CD4-positive, alpha-beta T cell treated with Interleukin-15 for 4 hours (primary cell): Measurements from ENCODE around the gene SMURF2.
"Not testable (repeated sequence)": the region's sequence is repeated elsewhere in the genome, so short reads cannot be mapped to it uniquely, and the experiment has no call there.

Source experiments
- DNase-seq: peaks from one replicate; pipeline ENCODE4 v3.0.0-alpha.2; 2020; ENCODE audit warnings: low spot score

Gene SMURF2

DNA sequence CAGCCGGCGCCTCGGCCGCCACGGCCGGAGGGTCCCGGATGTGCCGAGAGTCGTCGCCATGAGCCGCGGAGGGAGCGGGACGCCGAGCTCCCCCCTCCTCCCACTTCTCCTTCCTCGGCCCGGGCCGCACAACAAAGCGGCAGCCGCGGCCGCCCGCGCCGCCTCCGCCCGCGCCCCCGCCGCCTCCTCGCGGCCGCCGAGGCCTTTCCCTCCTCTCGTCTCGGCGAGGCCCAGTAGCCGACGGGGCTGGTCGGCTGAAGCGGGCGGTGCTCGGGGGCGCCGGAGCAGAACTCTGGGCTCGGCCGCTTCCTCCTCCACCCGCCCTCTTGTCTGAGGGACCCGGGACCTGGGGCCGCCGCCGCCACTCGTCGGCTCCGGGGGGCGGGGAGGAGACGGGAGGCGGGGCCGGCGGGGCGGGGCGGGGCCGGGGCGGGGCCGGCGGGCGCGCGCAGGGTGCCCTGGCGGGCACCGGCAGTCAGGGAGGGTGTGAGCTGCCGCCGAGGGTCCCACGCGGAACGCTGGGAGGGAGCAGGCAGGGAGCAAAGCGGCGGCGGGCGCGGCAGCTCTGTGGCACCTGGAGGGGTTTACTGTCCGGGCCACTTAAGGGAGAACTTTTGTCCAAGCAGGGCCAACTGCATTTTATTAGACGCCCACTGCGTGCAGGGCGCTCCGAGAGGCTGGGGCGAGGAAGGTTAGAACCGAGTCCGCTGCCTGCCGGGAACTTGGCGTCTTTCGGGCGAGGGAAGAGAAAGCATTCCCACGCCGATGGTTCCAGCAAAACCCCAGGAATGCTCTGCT is at the start of gene SMURF2:
SMURF2 (minus strand) TSS at position 332 of the 798 bp plus-strand sequence. CDS start 427 bp downstream, outside the sequence.
- peak; percentile 77 for DNase-seq

DNA sequence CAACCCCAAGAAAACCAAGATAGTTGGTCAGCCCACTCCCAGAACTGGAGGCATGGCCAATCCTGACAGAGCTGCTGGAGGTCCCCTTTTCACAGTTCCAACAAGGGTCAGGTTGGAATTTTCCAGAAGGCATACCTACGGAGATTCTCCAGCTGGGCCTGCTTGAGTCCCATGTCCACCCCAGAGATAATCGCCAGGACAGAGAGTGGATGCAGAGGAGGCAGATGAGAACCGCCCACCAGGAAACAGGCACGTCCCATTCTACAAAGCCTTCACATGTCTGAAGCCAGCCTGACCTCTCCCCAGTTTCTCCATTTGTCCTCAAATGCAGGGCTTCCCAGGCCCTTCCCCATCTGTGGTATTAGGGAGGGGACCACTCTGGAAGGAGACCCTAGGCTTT is 47.4 kb upstream of the SMURF2 start:
- DNase-seq: no peak

DNA sequence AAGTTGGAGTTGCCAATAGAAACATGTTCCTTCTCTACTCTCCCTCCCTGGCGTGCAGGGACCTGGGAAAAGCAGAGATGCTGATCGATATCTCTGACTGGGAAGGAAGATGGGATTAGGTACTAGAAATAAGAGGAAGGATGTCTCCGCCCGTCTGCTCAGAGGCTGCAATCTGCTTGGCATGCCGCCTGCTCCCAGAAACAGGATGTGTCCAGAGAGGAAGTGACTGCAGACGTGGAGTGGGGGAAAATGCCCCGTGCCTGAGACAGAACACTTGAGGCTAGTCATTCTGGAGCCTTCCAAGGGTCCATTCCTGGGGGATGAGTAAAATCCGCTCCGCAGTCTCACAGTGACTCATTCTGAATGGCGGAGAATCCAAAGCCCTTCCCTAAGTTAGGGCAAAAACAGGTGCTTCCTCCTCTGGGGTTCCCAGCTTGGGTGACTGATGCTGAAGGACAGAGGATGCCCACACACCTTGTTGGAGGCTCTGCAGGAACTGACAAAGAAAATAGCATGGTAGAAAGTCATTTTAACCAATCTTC is 45.0 kb upstream of the SMURF2 start:
- no peak for DNase-seq

DNA sequence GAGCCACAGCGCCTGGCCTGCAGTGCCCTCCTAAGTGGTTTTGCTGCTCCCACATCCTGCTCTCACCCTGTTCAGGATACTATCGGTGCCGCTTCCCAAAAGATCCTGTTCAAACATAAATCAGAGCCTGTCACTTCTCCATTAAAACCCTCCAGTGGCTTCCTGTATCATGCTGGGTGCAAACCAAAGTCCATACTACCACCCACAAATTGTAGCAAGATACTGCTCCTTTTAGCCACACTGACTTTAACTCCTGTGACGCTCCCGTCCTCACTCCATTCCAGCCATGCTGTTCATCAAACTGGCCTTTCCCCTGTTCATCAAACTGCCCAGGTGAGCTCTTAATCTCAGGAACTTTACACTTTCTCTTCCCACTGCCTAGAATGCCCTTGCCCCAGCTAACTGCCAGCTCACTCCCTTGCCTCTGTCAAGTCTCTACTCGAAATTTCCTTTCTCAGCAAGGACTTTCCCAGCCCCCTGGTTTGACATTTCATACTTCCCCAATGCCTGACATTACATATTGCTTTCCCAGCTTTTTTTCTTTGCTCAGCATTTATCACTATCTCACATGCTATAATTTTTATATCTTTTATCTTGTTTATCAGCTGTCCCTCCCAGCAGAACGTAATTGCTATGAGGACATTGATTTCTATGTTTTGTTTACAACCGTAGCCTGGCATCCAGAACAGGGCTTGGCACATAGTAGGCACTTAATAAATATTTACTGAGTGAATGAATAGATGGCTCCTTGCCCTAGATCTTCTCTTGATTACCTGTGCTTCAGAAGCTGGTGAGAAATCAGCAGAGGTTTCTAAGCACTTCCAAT is 44.3 kb upstream of the SMURF2 start:
- no peak for DNase-seq

GRCh38 chr17:64702815-64703214 is 40.7 kb upstream of the SMURF2 start:
- no peak for DNase-seq

DNA sequence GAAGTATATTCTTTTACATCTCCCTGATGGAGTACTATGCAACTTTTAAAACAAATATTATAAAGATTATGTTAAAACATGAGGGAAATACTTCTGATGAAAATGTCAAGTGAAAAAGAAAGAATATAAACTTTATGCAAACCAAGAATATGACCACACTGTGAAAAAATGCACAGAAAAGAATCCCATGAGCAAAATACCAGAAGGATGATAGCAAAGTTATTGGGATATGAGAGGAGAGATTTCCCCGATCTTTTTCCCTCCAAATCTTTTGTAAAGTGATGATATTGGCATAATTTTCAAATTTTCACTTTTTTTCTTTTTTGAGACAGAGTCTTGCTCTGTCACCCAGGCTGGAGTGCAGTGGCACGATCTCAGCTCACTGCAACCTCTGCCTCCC is 36.6 kb upstream of the SMURF2 start:
- DNase-seq: no peak

DNA sequence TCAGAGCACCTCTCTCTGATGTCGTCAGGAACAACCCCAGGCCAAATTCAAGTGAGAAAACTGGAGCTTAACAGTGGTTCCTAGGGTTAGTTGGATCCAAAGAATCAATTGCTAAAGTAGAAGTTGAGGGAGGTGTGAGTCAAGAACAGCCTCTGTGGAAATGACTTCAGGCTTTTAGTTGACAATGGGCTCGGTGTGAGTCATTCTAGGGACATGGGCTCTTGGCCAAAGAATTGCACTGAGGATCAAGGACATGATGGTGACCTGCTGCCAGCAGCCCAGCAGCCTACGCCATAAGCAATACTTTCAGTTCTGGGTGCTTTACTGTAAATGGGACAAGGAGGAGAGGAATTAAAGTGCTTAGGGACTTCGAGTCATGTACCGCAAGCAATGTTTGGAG is 32.1 kb upstream of the SMURF2 start:
- no peak for DNase-seq

DNA sequence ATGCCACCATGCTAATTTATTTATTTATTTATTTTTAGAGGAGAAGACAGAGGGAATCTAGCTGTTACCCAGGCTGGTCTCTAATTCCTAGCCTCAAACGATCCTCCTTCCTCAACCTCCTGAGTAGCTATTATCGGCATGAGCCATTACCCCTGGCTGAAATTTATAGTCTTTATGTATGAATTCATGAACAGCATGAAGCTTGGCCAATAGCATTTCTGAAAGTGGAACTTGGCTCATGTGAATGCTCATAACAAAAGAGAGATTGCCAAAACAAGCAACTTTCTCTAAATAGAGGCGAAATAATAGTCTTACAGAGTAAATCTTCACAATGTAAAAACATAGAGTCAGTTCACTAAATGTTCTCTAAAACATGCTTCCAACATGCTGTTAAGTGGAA is 30.1 kb upstream of the SMURF2 start:
- DNase-seq: no peak

- DNase-seq: no peak
Measured at GRCh38 chr17:64689106-64689505, 27.0 kb upstream of the SMURF2 start.

DNA sequence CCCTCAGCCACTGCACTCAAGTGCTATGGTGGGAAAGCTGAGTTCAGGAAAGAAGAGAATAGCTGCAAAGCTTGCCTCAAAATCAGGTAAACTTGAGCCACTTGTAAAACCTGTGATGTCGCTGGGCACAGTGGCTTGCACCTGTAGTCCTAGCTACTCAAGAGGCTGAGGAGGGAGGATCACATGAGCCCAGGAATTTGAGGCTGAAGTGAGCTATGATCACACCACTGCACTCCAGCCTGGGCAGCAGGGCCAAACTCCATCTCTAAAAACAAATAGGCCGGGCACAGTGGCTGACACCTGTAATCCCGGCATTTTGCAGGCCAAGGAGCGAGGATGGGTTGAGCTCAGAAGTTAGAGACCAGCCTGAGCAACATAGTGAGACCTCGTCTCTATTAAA is 26.4 kb upstream of the SMURF2 start:
- DNase-seq: no peak

- no peak for DNase-seq
Measured at GRCh38 chr17:64687961-64688360, 25.9 kb upstream of the SMURF2 start.

DNA sequence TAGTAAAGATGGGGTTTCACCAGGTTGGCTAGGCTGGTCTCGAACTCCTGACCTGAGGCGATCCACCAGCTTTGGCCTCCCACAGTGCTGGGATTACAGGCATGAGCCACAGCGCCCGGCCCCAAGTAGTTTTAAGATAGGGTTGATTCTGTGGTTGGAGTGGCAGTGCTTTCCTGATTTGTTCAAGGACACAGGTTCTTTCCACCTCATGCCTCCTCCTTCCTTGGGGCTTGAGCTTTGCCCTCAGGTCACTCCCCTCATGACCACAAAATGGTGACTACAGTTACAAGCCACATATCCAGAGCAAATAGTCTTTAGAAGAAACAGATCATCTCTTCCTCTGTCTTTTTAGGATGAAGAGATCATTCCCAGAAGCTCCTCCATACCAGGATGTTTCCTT is 25.3 kb upstream of the SMURF2 start:
- no peak for DNase-seq

GRCh38 chr17:64686705-64687104 is 24.6 kb upstream of the SMURF2 start:
- no peak for DNase-seq

- no peak for DNase-seq
Measured at GRCh38 chr17:64685705-64686104, 23.6 kb upstream of the SMURF2 start.

GRCh38 chr17:64683796-64684195 is 21.7 kb upstream of the SMURF2 start:
- no peak for DNase-seq

GRCh38 chr17:64682261-64683181 is 20.4 kb upstream of the SMURF2 start:
- no peak for DNase-seq

DNA sequence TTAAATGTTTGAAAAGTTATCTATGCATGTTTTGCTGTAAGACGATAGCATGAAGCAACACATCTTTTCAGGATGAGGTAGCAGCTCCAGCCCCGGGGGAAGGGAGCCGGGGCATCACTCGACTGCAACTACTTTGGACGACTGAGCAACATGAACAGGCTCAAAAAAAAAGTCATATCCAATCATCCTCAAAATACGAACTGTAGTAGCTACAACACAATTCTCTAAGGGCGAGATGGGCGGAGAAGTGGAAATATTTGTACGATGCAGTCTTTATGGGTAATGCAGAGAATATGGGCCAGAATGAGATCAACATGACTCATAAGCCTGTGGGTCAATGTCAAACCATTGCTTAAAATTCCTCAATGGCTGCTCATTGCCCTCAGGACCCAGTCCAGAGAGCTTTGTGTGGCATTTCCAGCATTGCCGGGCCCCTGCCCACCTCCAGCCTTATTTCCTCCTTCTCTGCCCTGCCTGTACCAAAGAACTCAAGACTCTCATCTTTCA is 17.7 kb upstream of the SMURF2 start:
- no peak for DNase-seq

GRCh38 chr17:64676763-64677162 is 14.7 kb upstream of the SMURF2 start:
- no peak for DNase-seq

DNA sequence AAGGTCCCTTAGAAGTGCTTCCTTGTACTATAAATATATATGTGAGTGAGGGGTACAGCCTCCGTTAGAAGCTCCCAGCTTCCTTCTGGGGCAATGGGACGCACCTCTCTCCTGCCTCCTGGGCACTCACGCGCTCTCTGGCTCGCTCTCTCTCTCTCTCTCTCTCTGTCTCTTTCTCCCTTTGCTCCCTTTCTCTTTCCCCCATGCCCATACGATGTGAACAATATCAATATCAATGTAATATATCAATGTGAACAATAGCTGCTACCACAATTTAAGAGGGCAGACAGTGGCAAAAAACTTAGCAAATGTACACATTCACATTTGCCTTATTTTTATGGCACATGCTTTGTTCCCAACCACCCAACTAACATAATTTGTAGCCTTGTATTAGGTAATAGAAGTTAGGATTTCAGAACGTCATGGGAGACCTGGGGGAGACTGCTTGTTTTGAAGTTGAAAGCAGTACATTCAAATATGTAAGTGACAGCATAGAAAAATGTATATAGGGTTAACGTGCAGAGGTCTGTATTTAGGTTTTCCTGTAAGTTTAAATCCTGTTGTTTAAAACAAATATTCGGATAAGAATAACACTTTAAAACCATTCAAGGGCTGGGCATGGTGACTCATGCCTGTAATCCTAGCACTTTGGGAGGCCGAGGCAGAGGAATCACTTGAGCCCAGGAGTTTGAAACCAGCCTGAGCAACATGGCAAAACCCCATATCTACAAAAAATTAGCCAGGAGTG is 8.9 kb upstream of the SMURF2 start:
- DNase-seq: not testable (repeated sequence)

DNA sequence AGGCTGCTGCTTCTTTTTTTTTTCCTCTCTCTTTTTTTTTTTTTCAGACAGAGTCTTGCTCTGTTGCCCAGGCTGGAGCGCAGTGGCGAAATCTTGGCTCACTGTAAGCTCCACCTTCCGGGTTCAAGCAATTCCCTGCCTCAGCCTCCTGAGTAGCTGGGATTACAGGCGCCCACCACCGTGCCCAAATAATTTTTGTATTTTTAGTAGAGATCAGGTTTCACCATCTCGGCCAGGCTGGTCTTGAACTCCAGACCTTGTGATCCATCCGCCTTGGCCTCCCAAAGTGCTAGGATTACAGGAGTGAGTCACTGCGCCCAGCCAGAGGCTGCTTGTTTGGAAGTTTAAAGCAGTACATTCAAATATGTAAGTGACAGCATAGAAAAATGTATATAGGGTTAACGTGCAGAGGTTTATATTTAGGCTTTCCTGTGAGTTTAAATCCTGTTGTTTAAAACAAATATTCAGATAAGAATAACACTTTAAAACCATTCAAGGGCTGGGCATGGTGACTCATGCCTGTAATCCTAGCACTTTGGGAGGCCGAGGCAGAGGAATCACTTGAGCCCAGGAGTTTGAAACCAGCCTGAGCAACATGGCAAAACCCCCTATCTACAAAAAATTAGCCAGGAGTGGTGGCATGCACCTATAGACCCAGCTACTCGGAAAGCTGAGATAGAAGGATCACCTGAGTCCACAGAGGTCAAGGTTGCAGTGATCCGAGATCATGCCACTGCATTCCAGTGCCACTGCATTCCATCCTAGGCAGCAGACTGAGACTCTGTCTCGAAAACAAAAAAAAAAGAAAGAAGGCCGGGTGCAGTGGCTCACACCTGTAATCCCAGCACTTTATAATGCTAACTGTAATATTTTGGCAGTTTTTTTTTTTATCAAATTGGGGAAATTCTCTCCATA is 6.0 kb upstream of the SMURF2 start:
- DNase-seq: not testable (repeated sequence)
